BJ (cell line): ENCODE measurements around the gene COPS8. TPM values are rescaled to one million over a fixed set of nuclear protein-coding genes. Genes with fewer than 3 reads are reported as not detected.

Source experiments
- CTCF ChIA-PET: fragments of 350-600 bp; formaldehyde crosslinking; extraction: SDS; loops from one replicate; lab custom pipeline; 2021; ENCODE audit warnings: antibody characterized with exemption, inconsistent platforms; lab: Yijun Ruan, JAX
- POLR2A ChIA-PET: fragments of 300-600 bp; sonication (Branson Sonifier 250); formaldehyde crosslinking; extraction: SDS; loops from one replicate; lab custom pipeline; 2021; ENCODE audit warnings: antibody characterized with exemption; lab: Charles Lee
- DNase-seq: peaks from one replicate; pipeline ENCODE4 v3.0.0-alpha.2; 2011; ENCODE audit warnings: low read depth
- H3K27me3 ChIP-seq: 2 replicates; pipeline ENCODE4 v1.6.0; 2011; ENCODE audit warnings: low read length; ENCODE audit not compliant: control insufficient read depth, insufficient read depth
- H3K36me3 ChIP-seq: 2 replicates; pipeline ENCODE4 v1.5.1; 2011; ENCODE audit warnings: low read length; ENCODE audit not compliant: control insufficient read depth, insufficient read depth
- H3K4me3 ChIP-seq: 2 replicates; pipeline ENCODE4 v1.5.1; 2011; ENCODE audit warnings: low read depth, mild to moderate bottlenecking, control low read depth, low read length
- polyA plus RNA-seq: library from polyadenylated mRNA; depleted of rRNA; stranded (reverse); fragments of >200 nt; gene quantifications from 2 replicates; pipeline ENCODE4 v1.2.3, GENCODE V29; 2011
- TF ChIP-seq, protein P1 (sequence below): IDR thresholded peaks from 2 replicates; pipeline ENCODE4 v1.5.1; 2011; ENCODE audit warnings: low read depth, mild to moderate bottlenecking, control low read depth, inconsistent platforms, low read length, moderate library complexity; ENCODE audit not compliant: insufficient read depth

The COPS8 gene
- polyA plus RNA-seq, 1 experiment = 55.8 TPM

DNA sequence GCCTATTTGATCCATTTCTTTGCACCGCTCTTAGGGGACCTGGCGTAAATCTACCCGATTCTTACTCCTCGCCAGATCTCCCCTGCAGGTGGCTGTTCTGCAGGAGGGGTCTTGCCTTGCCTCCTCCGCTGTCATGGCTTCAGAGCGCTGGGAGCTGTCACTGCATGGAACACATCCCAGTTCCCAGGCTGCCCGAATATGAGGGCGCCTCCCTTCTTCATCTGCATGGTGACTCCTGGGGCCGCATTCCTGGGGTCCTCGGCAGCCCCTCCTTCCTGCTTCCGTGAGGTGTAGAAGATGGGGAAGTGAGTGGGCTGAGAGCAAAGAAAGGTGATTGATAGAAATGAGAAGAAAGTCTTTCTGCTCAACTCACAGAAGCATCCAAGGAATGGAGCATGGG, 27.3 kb upstream of the COPS8 start:
- no peaks in the 10 kb centered on the region for H3K36me3 ChIP-seq
- TF ChIP-seq, protein P1, sequence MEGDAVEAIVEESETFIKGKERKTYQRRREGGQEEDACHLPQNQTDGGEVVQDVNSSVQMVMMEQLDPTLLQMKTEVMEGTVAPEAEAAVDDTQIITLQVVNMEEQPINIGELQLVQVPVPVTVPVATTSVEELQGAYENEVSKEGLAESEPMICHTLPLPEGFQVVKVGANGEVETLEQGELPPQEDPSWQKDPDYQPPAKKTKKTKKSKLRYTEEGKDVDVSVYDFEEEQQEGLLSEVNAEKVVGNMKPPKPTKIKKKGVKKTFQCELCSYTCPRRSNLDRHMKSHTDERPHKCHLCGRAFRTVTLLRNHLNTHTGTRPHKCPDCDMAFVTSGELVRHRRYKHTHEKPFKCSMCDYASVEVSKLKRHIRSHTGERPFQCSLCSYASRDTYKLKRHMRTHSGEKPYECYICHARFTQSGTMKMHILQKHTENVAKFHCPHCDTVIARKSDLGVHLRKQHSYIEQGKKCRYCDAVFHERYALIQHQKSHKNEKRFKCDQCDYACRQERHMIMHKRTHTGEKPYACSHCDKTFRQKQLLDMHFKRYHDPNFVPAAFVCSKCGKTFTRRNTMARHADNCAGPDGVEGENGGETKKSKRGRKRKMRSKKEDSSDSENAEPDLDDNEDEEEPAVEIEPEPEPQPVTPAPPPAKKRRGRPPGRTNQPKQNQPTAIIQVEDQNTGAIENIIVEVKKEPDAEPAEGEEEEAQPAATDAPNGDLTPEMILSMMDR = no peak
- no peak for DNase-seq
- H3K4me3 ChIP-seq = no peak overlapping the region
- POLR2A ChIA-PET = no interaction called here
- CTCF ChIA-PET = interaction anchor here (1.5 to 8.8 kb wide), 5 partner anchors 12 to 716 kb away, joined by 4 to 91 read pairs (median 22); no protein-coding TSS in a partner anchor
- H3K27me3 ChIP-seq = no peaks in the 10 kb centered on the region; the same call in 1 of the 2 replicates

DNA sequence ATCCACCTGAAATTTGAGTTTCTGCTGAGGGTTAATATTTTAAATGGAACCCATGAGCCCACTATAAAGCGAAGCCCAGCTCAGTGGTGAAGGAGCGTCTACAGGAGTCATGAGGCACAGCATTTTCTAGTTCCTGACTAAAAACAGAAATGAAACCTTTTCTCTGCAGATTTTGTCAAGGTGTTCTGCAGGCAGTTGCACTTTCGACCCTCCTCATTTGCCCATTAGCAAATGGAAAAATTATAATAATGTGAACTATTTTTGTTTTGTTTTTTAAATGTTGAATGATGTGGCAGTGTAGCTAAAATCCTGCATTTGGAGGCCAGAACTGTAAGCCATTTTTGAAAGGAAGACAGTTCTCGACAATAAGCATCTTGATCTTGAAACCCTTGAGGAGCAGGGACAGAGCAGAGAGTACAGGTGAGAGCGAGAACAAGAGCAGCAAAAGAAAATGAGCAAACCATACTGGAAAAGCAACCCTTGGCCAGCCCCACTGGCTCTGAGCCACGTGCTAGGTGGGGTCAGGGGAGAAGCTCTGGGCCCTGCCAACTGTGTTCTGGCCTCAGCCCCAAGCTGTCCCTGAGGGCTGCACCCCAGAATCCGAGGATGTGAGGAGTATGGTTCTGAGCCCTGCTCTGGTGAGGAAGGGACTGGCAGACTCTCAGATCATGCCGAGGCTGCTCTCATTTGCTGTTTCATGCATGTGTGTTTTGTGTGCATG, 26.4 kb upstream of the COPS8 start:
- H3K4me3 ChIP-seq = no peak overlapping the region
- ChIA-PET POLR2A (no interaction called here), CTCF (interaction anchor here (0.7 to 8.8 kb wide), 13 partner anchors 10 to 717 kb away, joined by 3 to 91 read pairs (median 4); no protein-coding TSS in a partner anchor)
- no peaks in the 10 kb centered on the region for H3K36me3 ChIP-seq
- H3K27me3 ChIP-seq = no peaks in the 10 kb centered on the region; the same call in 1 of the 2 replicates
- TF ChIP-seq, protein P1 = no peak
- DNase-seq = no peak

DNA sequence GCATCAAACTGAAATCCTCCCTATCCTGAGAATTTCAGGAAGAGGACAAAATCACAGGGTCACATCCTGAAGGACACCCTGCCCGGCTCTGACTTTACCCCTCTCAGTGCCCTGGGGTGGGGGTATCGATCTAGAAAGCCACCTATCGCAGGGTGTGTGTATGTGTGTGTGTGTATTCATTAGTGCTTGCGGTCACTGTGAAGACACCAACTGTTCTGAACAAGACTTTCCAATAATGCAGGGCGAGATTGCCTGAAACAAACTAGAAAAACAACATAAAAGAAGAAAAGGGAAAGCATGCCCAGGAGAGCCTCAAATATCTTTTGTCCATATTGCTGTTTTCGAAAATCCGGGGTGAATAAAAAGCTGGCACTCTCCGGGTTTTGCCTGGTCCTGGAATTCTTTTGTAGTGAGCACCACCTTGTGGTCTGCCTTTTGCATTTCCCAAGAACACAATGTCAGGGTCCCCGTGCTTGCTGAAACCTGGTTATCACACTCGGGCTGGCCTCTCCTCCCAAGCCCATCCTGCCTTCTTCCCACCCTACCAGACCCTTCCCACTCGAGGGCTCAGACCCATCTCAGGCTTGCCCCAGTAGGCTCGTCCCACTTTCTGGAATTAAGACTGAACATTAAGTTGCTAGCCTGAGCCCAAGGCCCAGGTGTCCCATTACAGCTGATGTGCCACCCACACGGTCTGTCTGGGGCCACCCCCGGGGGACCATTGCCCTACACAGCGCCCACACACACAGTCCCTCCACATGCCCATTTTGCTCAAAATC, 25.0 kb upstream of the COPS8 start:
- Histone ChIP-seq H3K27me3 (no peaks in the 10 kb centered on the region; the same call in 1 of the 2 replicates), H3K4me3 (no peak overlapping the region), H3K36me3 (no peaks in the 10 kb centered on the region)
- POLR2A ChIA-PET = no interaction called here
- DNase-seq = peak; percentile 5
- CTCF ChIA-PET = interaction anchor here (1.1 to 8.8 kb wide), 18 partner anchors 12 to 751 kb away, joined by 3 to 91 read pairs (median 4); partner anchors contain the start of gene COPS8
- TF ChIP-seq, protein P1 = peak; percentile 72

DNA sequence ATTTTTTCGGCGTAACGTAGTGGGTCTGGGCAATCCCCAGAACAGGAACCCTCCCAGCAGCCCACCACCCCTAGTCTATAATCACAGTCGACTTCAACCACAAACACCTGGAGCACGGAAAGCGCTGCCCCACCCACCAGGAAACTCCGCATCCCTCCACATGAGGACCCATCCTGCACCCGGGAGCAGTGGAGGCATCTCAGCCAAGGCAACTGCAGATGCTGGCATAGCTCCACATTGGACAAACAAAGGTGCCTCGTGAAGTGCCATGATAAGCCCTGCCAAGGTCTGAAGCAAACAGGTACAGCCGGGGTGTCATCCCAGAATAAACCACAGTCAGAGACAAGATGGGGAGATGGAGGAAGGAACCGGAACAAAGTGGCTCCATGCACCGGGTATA, 24.3 kb upstream of the COPS8 start:
- no peaks in the 10 kb centered on the region for H3K36me3 ChIP-seq
- CTCF ChIA-PET = interaction anchor here (1.0 to 8.8 kb wide), 14 partner anchors 13 to 1282 kb away, joined by 3 to 91 read pairs (median 5); partner anchors contain the start of gene COPS8
- TF ChIP-seq, protein P1 = no peak

DNA sequence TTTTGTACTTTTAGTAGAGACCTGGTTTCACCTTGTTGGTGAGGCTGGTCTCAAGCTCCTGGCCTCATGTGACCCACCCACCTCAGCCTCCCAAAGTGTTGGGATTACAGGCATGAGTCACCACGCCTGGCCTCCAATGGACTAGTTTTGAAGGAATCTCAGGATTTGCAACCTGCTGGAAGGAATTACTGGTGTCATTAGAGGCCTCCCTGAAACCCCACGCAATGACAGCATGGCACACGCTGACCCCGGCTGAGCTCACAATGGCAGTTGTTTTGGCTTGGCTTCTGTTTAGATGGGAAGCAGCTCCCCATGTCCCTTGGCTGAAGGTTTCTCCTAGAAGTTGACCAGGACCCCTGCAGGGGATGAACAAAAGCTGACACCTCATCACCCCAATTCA, 23.1 kb upstream of the COPS8 start:
- TF ChIP-seq, protein P1 = 0 out of 2 replicates have a peak, but pooled peaks have one; percentile 6
- Histone ChIP-seq H3K36me3 (no peaks in the 10 kb centered on the region), H3K4me3 (no peak overlapping the region), H3K27me3 (no peaks in the 10 kb centered on the region)
- ChIA-PET POLR2A (no interaction called here), CTCF (interaction anchor here (1.0 to 8.8 kb wide), 10 partner anchors 9 to 1283 kb away, joined by 3 to 91 read pairs (median 7); no protein-coding TSS in a partner anchor)
- no peak for DNase-seq

More for the DNA sequence above, 24.3 kb upstream of the COPS8 start:
- no peak overlapping the region for H3K4me3 ChIP-seq
- no peaks in the 10 kb centered on the region; the same call in 1 of the 2 replicates for H3K27me3 ChIP-seq
- no peak for DNase-seq
- POLR2A ChIA-PET = no interaction called here
